NCI-H1105 (cell line): ENCODE data around the gene BEAN1.

Experiments used
- DNase-seq: peaks from one replicate; lab custom pipeline; 2025; lab: John Stamatoyannopoulos, UW

BEAN1 gene

DNA sequence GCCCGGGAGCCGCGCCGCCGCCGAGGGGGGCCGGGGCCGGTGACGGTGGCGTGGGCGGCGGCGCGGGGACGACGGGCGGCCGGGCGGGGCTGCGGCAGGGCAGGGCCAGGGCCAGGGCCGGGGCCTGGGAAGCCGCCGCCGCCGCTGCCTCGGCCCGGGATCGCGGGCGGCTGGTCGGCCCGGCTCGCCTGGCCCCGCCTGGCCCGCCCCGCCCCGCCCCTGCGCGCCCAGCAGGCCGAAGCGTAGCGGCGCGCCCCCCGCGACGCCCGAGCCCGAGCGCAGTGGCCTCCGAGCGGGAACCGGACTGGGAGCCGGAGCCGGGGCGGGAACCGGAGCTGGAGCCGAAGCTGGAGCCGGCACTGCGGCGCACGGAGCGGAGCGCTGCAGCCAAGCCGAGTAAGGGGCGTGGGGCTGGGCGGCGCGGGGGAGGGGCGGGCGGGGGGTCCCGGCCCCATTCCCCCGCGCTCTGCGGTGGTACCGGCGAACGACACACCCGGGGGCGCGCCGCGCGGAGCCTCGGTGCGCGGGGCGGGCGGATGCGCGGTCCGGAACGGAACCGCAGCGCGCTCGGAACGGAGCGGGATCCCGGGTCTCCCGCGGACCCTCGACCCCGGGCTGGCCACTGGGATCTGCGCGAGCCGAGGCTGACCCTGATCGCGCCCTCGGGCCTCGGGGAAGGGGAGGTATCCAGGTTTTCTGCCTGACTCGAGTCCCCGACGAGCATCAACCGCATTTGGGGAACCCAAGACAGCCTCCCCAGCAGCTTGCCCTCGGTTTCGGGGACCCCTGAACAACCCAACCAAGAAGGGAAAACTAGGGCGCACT is at the start of gene BEAN1:
Gene BEAN1, plus strand, starts transcription at position 260 of the 825 bp plus-strand sequence. CDS start 10,382 bp downstream, outside the sequence.
- DNase-seq, result no peak

- DNase-seq, result no peak
Observed at GRCh38 chr16:66377324-66377723, 49.8 kb upstream of the BEAN1 start.

DNA sequence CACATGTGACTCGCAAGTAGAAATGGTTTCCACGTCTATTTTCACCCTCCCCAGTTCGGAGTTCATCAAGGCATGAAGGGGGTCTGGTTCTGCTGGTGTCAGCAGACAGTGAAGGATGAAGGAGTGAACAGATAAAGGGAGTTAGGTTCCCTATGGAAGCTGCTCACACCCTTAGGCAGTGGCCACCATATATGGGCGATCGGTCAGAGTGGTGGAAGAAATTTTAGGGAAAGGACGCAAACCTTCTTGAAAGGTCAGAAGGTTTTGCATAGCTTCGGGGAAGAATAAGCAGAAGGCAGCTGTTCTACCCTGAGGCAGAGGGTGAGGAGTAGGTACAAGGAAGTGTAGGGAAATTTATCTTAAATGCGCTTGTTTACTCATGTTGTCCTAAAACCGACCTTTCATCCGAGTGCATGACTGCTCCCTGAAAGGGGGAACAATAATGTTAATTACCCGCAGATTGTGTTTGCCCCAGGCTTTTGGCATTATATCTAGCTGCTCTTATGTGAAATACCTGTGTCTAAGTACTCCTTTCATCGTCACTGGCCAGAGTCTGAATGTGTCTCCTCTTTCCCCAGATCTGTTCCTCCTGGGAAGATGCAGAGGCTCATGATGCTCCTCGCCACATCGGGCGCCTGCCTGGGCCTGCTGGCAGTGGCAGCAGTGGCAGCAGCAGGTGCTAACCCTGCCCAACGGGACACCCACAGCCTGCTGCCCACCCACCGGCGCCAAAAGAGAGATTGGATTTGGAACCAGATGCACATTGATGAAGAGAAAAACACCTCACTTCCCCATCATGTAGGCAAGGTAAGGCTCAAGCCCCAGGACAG is 48.1 kb upstream of the BEAN1 start:
- no peak for DNase-seq

GRCh38 chr16:66379571-66379941 is 47.5 kb upstream of the BEAN1 start:
- DNase-seq, result no peak

DNA sequence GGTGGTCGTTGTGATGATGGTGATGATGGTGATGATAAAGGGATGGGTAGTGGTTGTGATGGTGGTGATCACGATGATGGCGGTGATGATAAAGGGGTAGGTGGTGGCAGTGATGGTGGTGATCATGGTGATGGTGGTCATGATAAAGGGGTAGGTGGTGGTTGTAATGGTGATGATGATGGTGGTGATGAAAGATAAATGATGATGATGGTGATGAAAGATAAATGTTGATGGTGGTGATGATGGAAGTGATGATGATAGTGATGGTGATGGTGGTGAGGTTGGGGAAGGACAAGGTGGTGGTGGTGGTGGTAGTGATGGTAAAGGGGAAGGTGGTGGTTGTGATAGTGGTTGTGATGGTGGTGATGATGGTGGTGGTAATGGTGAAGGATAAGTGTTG is 46.7 kb upstream of the BEAN1 start:
- DNase-seq, result no peak

DNA sequence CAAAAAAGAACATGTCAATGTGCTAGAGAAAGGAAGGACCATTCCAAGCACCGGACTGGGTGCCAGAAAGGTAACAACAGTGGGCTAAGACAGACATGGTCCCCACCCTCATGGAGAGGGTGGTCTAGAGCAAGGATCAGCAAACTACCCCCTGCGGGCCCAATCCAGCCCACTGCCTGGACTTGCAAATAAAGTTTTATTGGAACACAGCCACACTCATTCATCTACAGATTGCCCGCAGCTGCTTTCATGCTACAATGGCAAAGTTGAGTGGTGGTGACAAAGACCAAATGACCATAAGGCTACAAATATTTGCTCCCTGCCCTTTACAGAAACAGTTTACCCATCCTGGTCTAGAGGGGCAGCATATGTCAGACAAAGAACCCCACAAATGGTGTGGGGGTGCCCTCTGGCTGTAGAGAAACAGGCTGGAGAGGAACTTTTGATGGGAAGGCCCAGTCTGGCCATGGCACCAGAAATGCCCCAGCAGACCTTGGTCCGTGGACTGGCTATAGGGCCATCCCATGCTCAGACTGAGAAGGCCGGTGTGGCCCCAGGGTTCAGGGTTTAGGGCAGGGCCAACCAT is 45.4 kb upstream of the BEAN1 start:
- no peak for DNase-seq

GRCh38 chr16:66382171-66382965 is 44.7 kb upstream of the BEAN1 start:
- DNase-seq, result no peak

DNA sequence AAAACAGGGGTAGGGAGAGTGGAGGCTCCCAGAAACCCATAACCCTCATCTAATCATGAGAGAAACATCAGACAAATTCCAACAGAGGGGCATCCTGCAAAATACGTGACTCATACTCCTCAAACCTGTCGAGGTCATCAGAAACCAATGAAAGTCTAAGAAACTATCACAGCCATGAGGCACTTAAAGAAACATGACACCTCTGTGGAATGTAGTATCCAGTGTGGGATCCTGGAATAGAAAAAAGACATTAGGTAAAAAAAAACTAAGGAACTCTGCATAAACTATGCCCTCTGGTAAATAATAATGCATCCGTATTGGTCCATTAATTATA is 44.2 kb upstream of the BEAN1 start:
- DNase-seq, result no peak

DNA sequence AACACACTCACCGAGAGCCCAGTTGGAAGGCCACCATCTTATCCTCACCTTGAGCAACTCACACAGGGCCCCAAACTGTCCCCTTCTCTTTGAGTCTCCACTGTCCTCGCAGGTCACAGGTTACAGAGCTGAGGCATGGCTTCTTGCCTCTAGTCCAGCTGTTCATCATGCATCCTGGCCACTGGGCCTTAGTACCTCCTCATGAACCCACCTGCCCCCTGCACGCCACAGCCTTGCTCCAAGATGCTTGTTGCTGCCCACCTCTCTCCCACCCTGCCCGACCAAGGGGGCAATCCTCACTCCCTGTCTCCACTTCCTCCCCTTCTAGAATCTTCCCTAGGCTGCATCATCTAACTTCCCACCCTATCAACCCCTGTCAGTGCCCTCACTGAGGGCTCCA is 43.5 kb upstream of the BEAN1 start:
- no peak for DNase-seq

DNA sequence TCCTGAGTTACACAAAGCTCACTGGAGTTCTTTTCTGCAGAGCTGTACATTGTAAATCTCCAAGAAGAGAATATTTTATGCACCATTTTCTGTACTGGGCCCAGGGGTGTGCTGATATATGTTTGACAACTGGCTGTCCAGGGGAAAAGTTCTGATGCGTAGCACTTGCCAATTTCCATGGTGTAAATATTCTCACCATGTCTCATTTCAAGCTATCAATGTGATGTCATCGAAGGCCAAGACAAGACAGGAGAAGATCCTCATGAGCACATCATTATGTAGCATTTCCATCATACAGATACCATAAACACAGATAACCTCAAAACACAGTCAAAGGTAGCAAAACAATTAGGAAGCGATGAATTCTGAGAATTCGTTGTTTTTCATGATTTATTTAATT is 41.7 kb upstream of the BEAN1 start:
- DNase-seq, result no peak

GRCh38 chr16:66386629-66387622 is 40.2 kb upstream of the BEAN1 start:
- DNase-seq, result no peak

- DNase-seq, result no peak
Observed at GRCh38 chr16:66387817-66388332, 39.2 kb upstream of the BEAN1 start.

- no peak for DNase-seq
Observed at GRCh38 chr16:66388350-66389139, 38.5 kb upstream of the BEAN1 start.

DNA sequence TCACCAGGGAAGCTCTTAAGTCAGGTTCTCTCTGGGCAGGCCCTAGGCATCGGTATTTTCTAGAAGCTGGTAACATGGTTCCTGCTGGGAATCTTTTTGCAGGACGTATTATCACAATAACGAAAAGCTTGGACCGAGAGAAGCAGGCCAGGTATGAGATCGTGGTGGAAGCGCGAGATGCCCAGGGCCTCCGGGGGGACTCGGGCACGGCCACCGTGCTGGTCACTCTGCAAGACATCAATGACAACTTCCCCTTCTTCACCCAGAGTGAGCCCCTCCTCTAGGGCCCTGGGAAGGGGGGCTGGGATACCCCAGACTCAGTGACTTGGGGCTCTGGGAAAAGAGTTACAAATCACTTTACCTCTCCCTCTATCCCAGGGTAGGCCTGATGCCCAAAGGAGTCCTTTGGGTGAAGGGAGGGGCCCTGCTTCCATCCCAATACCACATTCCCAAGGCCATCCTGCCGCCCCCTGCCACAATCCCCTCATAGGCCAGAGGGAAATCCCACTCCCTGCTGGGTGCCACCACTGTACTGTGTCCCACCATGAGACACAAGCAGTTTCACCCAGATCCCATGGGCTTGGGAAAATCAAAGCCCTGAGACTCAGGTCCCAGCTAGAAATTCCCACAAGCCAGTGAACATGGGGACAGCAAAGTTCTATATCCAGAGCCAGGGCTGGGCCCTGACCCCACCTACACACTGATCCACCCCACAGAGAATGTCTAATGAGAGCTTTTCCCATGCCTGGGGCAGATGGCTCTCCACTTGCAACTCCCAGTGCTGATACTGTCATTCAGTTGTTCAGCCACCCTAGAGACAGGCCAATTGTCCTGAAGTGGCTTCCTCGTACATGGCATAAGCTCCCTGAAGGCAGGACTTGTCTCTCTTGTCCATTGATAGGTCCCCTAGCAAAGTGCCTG is 37.6 kb upstream of the BEAN1 start:
- DNase-seq, result no peak

- DNase-seq, result no peak
Observed at GRCh38 chr16:66390346-66391108, 36.6 kb upstream of the BEAN1 start.

GRCh38 chr16:66391726-66392670 is 35.1 kb upstream of the BEAN1 start:
- DNase-seq, result no peak
